ENCODE results near the gene SAMD4A.
A peak's percentile ranks its signal among the peaks of the same experiment; 100 is the strongest.

SAMD4A gene

DNA sequence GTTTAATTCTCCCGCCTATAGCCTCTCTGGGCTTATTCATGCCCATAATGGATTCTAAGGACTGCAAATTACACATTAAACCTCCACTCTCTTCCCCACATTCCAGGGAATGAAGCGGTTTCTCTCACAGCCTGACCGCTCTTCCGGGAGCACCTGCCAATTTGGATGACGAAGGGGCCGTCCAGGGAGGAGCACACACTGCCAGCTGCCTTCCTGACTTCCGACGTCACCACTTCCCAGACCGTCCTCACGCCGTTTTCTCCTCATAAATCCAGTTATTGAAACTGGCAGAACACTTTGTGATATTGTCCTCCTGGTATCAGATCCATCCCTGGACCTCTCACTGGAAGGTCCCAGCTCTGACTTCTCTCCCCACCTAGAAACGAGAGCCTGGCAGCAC lies 248.1 kb downstream of the SAMD4A start:
- no peaks in the 10 kb centered on the region for H3K36me3 ChIP-seq
- H3K27me3 ChIP-seq = no peaks in the 10 kb centered on the region
- peaks cover 40% of the 10 kb centered on the region for H3K4me1 ChIP-seq
- H3K9me3 ChIP-seq = no peaks in the 10 kb centered on the region
- no peak for TF ChIP-seq CTCF (IDR thresholded peaks at IDR 0.05; ENCODE audit: low read depth, low read length)
- no peak overlapping the region for H3K4me3 ChIP-seq (ENCODE audit: low read depth, low read length)
- DNase-seq = no peak

DNA sequence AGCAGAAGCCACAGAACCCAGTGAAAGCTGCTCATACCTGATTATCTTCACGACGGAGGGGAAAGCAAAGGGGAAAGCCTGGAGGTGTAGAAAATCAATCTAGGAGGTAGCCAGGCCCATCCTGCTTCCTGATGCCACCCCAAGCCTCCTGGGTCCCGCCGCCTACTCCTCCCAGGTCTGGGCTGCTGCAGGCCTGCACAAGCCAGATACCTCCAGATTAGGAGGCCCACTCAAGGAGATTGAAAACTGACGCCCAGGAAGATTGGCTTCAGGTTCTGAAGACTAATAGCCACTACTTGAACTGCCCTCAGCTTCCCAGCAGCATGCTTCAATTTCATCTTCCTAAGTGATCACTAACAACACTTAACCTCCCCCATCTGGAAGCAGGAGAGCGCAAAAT lies 248.6 kb downstream of the SAMD4A start:
- TF ChIP-seq CTCF (IDR thresholded peaks at IDR 0.05; ENCODE audit: low read depth, low read length) = no peak
- H3K27me3 ChIP-seq = no peaks in the 10 kb centered on the region
- no peaks in the 10 kb centered on the region for H3K36me3 ChIP-seq
- DNase-seq = no peak
- no peaks in the 10 kb centered on the region for H3K9me3 ChIP-seq
- no peak overlapping the region for H3K4me3 ChIP-seq (ENCODE audit: low read depth, low read length)
- H3K4me1 ChIP-seq = peaks cover 41% of the 10 kb centered on the region

GRCh38 chr14:54816450-54816849 lies 249.5 kb downstream of the SAMD4A start:
- Histone ChIP-seq H3K4me1 (peaks cover 41% of the 10 kb centered on the region), H3K36me3 (no peaks in the 10 kb centered on the region), H3K27me3 (no peaks in the 10 kb centered on the region), H3K9me3 (no peaks in the 10 kb centered on the region), H3K4me3 (ENCODE audit: low read depth, low read length) (no peak overlapping the region)
- no peak for TF ChIP-seq CTCF (IDR thresholded peaks at IDR 0.05; ENCODE audit: low read depth, low read length)
- DNase-seq = peak; percentile 34

DNA sequence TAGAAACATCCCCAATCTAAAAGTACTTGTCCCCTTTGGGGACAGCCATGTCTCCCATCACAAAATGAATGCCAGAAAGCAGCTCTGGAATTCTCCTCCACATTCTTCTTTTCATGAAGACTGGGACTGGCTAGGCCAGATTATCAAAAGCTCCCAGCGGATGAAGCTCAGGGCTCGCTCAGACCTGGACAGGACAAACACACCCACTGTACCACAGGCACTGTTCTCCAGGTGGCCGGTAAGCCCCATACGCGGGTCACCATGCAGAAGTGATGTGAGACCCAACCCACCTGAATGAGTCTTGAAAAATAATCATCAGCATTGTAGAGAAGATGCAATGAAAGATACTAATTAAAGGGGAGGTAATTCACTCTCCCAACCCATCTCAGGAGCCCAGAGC lies 250.6 kb downstream of the SAMD4A start:
- Histone ChIP-seq H3K4me3 (ENCODE audit: low read depth, low read length) (no peak overlapping the region), H3K9me3 (no peaks in the 10 kb centered on the region), H3K36me3 (no peaks in the 10 kb centered on the region), H3K4me1 (peaks cover 41% of the 10 kb centered on the region), H3K27me3 (no peaks in the 10 kb centered on the region)
- DNase-seq = no peak
- no peak for TF ChIP-seq CTCF (IDR thresholded peaks at IDR 0.05; ENCODE audit: low read depth, low read length)

DNA sequence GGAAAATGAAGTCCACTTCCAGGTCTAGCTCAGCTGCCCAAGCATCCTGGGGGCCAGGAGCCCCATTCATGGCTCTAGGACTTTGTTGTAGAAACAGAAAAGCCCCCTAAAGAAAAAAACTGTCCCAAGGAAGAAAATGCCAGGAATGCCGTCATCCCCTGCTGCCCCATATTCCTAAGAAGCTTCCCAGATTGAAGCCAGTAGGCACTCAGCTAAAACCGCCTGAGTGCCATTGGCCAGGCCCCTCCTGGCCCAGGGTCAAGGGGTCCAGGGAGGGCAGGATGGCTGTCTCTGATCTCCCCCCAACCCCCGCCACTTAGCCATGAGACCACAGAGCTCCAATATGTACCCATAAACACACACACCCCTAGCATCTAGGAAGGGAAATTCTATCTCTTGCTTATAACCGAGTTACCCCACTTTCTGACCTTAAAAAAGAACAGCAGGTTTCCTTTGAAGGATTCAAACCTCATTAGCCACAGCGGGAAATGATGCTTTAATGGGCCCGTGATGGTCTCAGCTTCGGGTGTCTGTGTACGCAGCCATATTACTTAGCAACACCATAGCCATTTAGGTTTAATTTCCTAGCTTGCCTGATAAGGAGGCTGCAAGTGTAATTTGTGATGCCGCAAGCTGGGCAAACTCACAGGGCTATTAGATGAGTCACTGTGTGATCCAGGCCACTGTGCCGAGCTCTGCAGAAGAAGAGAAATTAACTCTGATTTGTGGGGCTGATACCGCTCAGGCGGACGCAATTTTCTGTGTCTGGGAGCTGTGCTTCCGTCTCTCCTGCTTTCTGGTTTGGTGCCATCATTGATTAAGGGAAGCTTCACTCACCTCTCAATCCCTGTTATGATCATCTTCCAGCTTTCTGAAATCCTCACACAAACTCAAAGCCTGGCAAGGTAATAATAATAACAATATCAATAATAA lies 251.5 kb downstream of the SAMD4A start:
- no peak for TF ChIP-seq CTCF (IDR thresholded peaks at IDR 0.05; ENCODE audit: low read depth, low read length)
- peak overlapping the region; percentile 37 for H3K4me3 ChIP-seq (ENCODE audit: low read depth, low read length)
- peaks cover 41% of the 10 kb centered on the region for H3K4me1 ChIP-seq
- peak; percentile 90 for DNase-seq
- H3K36me3 ChIP-seq = no peaks in the 10 kb centered on the region
- no peaks in the 10 kb centered on the region for H3K27me3 ChIP-seq
- no peaks in the 10 kb centered on the region for H3K9me3 ChIP-seq

GRCh38 chr14:54822685-54823084 lies 255.8 kb downstream of the SAMD4A start:
- Histone ChIP-seq H3K4me3 (ENCODE audit: low read depth, low read length) (no peak overlapping the region), H3K4me1 (peaks cover 20% of the 10 kb centered on the region), H3K27me3 (no peaks in the 10 kb centered on the region), H3K36me3 (no peaks in the 10 kb centered on the region), H3K9me3 (peaks cover 6% of the 10 kb centered on the region)
- TF ChIP-seq CTCF (IDR thresholded peaks at IDR 0.05; ENCODE audit: low read depth, low read length) = no peak
- no peak for DNase-seq
